OCI-LY7 (cell line): ENCODE measurements around the gene SDC3. TPM values are rescaled to one million over a fixed set of nuclear protein-coding genes. Genes with fewer than 3 reads are reported as not detected.

Source experiments
- BruUV-seq: library from RNA; stranded (reverse); fragments of 400-500 nt; replicated peaks from 2 replicates; lab custom pipeline; 2021; lab: Mats Ljungman, UMichigan
- CTCF ChIA-PET: fragments of 300-600 bp; sonication (Branson Sonifier 250); formaldehyde crosslinking; loops from one replicate; lab custom pipeline; 2022; ENCODE audit warnings: antibody characterized with exemption; ENCODE audit not compliant: unreplicated experiment; lab: Charles Lee
- POLR2A ChIA-PET: fragments of 300-600 bp; sonication (Branson Sonifier 250); formaldehyde crosslinking; loops from one replicate; lab custom pipeline; 2022; ENCODE audit warnings: antibody characterized with exemption; lab: Charles Lee
- DNase-seq: peaks from one replicate; pipeline ENCODE4 v3.0.0-alpha.2; 2015; ENCODE audit warnings: low spot score
- H2AFZ ChIP-seq: fragments of 200-600 bp; sonication (generic), shearing (Covaris generic); 2 replicates; pipeline ENCODE4 v1.6.1; 2014; ENCODE audit warnings: mild to moderate bottlenecking, antibody characterized with exemption, low read length, moderate library complexity
- H3K27ac ChIP-seq: fragments of 200-600 bp; sonication (generic); 2 replicates; pipeline ENCODE4 v1.5.1; 2014; ENCODE audit warnings: mixed run types, low read depth, mild to moderate bottlenecking, moderate library complexity, low read length, inconsistent platforms; ENCODE audit not compliant: poor library complexity, severe bottlenecking
- H3K36me3 ChIP-seq: fragments of 200-600 bp; sonication (generic); 2 replicates; pipeline ENCODE4 v1.6.1; 2014; ENCODE audit warnings: mild to moderate bottlenecking, antibody characterized with exemption, low read length, moderate library complexity, mixed read lengths; ENCODE audit not compliant: insufficient read depth
- H3K4me1 ChIP-seq: fragments of 200-600 bp; sonication (generic); 2 replicates; pipeline ENCODE4 v1.5.1; 2014; ENCODE audit warnings: mild to moderate bottlenecking, low read length; ENCODE audit not compliant: insufficient read depth, poor library complexity, severe bottlenecking
- H3K4me2 ChIP-seq: fragments of 200-600 bp; sonication (generic); 2 replicates; pipeline ENCODE4 v1.6.1; 2014; ENCODE audit warnings: mild to moderate bottlenecking, low read length
- H3K4me3 ChIP-seq: fragments of 200-600 bp; sonication (generic); 2 replicates; pipeline ENCODE4 v1.5.1; 2014; ENCODE audit warnings: mild to moderate bottlenecking, low read depth, low read length; ENCODE audit not compliant: poor library complexity, severe bottlenecking
- H3K79me2 ChIP-seq: fragments of 200-600 bp; sonication (generic); 2 replicates; pipeline ENCODE4 v1.6.1; 2016; ENCODE audit warnings: low read depth, mild to moderate bottlenecking, low read length, moderate library complexity, mixed read lengths; ENCODE audit not compliant: insufficient read depth
- H3K9me2 ChIP-seq: fragments of 200-600 bp; sonication (generic); 2 replicates; pipeline ENCODE4 v1.6.1; 2016; ENCODE audit warnings: mild to moderate bottlenecking, low read length, mixed read lengths; ENCODE audit not compliant: insufficient read depth
- H3K9me3 ChIP-seq: fragments of 200-600 bp; sonication (generic); 2 replicates; pipeline ENCODE4 v1.6.1; 2014; ENCODE audit warnings: mild to moderate bottlenecking, mixed run types, low read length, mixed read lengths
- H4K20me1 ChIP-seq: fragments of 200-600 bp; sonication (generic); 2 replicates; pipeline ENCODE4 v1.6.1; 2014; ENCODE audit warnings: mild to moderate bottlenecking, antibody characterized with exemption, low read length, moderate library complexity, mixed read lengths; ENCODE audit not compliant: insufficient read depth
- EZH2phosphoT487 ChIP-seq: fragments of 200-600 bp; sonication (generic); IDR thresholded peaks from 2 replicates; pipeline ENCODE4 v1.6.1; 2018; ENCODE audit warnings: low read depth, borderline replicate concordance, mild to moderate bottlenecking, mixed run types, antibody characterized with exemption, low read length, moderate library complexity, mixed read lengths
- intact Hi-C: fragments of 100-400 bp; cut with micrococcal nuclease; formaldehyde crosslinking; loops from one replicate; pipeline ENCODE4 v1.10.0; 2022; ENCODE audit not compliant: unreplicated experiment
- total RNA-seq, 2 experiments: library from RNA; depleted of rRNA in 1 of 2; stranded (reverse); fragments of >200 nt in 1 of 2; shearing (Covaris generic) in 1 of 2; gene quantifications; 2 replicates each; pipeline ENCODE4 v1.2.3, GENCODE V29; 2014 to 2022
- TF ChIP-seq, protein P1 (sequence below): fragments of 200-600 bp; sonication (generic); conservative IDR thresholded peaks from 2 replicates; pipeline ENCODE4 v1.5.1; 2014; ENCODE audit warnings: mild to moderate bottlenecking, antibody characterized with exemption, low read length, moderate library complexity, mixed read lengths

Gene SDC3
- total RNA-seq, 2 experiments from 2014 or later, result not detected

DNA sequence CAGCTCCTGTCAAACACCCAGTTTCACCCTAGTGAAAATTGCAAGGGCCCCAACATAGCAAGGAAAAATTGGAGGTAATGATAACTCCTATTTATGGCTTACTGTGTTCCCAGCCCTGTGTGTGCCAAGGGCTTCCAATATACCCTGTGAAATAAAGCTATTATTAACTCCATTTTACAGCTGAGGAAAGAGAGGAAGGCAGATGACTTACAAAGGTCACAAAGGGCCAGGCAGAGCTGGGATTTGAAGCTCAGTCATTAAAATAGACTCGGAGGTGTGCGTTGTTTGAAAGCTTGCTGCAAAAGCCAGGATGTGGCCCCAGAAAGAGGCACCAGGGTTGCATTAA is 20.2 kb upstream of the SDC3 start:
- no peaks in the 10 kb centered on the region for H3K9me2 ChIP-seq
- H2AFZ ChIP-seq, result no peak overlapping the region
- TF ChIP-seq EZH2phosphoT487, result no peak
- TF ChIP-seq, protein P1, sequence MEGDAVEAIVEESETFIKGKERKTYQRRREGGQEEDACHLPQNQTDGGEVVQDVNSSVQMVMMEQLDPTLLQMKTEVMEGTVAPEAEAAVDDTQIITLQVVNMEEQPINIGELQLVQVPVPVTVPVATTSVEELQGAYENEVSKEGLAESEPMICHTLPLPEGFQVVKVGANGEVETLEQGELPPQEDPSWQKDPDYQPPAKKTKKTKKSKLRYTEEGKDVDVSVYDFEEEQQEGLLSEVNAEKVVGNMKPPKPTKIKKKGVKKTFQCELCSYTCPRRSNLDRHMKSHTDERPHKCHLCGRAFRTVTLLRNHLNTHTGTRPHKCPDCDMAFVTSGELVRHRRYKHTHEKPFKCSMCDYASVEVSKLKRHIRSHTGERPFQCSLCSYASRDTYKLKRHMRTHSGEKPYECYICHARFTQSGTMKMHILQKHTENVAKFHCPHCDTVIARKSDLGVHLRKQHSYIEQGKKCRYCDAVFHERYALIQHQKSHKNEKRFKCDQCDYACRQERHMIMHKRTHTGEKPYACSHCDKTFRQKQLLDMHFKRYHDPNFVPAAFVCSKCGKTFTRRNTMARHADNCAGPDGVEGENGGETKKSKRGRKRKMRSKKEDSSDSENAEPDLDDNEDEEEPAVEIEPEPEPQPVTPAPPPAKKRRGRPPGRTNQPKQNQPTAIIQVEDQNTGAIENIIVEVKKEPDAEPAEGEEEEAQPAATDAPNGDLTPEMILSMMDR, result no peak
- H3K79me2 ChIP-seq, result no peaks in the 10 kb centered on the region
- no peak for DNase-seq
- H3K36me3 ChIP-seq, result peaks cover 26% of the 10 kb centered on the region; the same call in 1 of the 2 replicates
- ChIA-PET POLR2A (interaction anchor here (0.6 kb wide), 1 partner anchor 179 kb away, joined by 4 read pairs; no protein-coding TSS in a partner anchor), CTCF (interaction anchor here (1.0 to 1.2 kb wide), 2 partner anchors 15 to 128 kb away, joined by 3 read pairs; no protein-coding TSS in a partner anchor)
- BruUV-seq, result no TSS peak
- H3K4me2 ChIP-seq, result no peak overlapping the region
- H3K4me3 ChIP-seq, result no peak overlapping the region
- H3K4me1 ChIP-seq, result no peaks in the 10 kb centered on the region
- H3K27ac ChIP-seq, result no peak overlapping the region
- no peaks in the 10 kb centered on the region for H3K9me3 ChIP-seq
- intact Hi-C loops, result loop anchor here (1.0 to 5.0 kb wide), 3 partner anchors 126 to 209 kb away; no protein-coding TSS in a partner anchor
- H4K20me1 ChIP-seq, result no peaks in the 10 kb centered on the region

- no TSS peak for BruUV-seq
- H3K4me2 ChIP-seq, result no peak overlapping the region
- H3K27ac ChIP-seq, result no peak overlapping the region
- H3K79me2 ChIP-seq, result no peaks in the 10 kb centered on the region
- TF ChIP-seq, protein P1, result no peak
- TF ChIP-seq EZH2phosphoT487, result no peak
- H3K9me2 ChIP-seq, result no peaks in the 10 kb centered on the region
- no peaks in the 10 kb centered on the region for H3K9me3 ChIP-seq
- no peak for DNase-seq
- H3K4me3 ChIP-seq, result no peak overlapping the region
- H3K36me3 ChIP-seq, result peaks cover 21% of the 10 kb centered on the region; the same call in 1 of the 2 replicates
- CTCF ChIA-PET, result interaction anchor here (1.0 to 1.2 kb wide), 2 partner anchors 15 to 127 kb away, joined by 3 read pairs; no protein-coding TSS in a partner anchor
- no peak overlapping the region for H2AFZ ChIP-seq
- intact Hi-C loops, result loop anchor here (5.0 kb wide), 2 partner anchors 126 to 146 kb away; no protein-coding TSS in a partner anchor
- POLR2A ChIA-PET, result interaction anchor here (0.6 kb wide), 1 partner anchor 141 kb away, joined by 3 read pairs; no protein-coding TSS in a partner anchor
- no peaks in the 10 kb centered on the region for H3K4me1 ChIP-seq
- no peaks in the 10 kb centered on the region for H4K20me1 ChIP-seq
These were observed 19.6 kb upstream of the SDC3 start for GRCh38 chr1:30928171-30928570.

GRCh38 chr1:30927448-30927847 is 18.9 kb upstream of the SDC3 start:
- ChIA-PET POLR2A (interaction anchor here (0.6 kb wide), 1 partner anchor 140 kb away, joined by 3 read pairs; no protein-coding TSS in a partner anchor), CTCF (no interaction called here)
- Histone ChIP-seq H3K9me2 (no peaks in the 10 kb centered on the region), H3K4me2 (no peak overlapping the region), H2AFZ (no peak overlapping the region), H3K27ac (no peak overlapping the region), H3K9me3 (no peaks in the 10 kb centered on the region), H3K4me3 (no peak overlapping the region), H3K36me3 (peaks cover 15% of the 10 kb centered on the region; the same call in 1 of the 2 replicates), H4K20me1 (no peaks in the 10 kb centered on the region), H3K79me2 (no peaks in the 10 kb centered on the region), H3K4me1 (no peaks in the 10 kb centered on the region)
- BruUV-seq, result no TSS peak
- no peak for TF ChIP-seq EZH2phosphoT487
- DNase-seq, result no peak
- intact Hi-C loops, result loop anchor here (5.0 kb wide), 2 partner anchors 125 to 145 kb away; no protein-coding TSS in a partner anchor
